B cell (primary cell): Measurements from ENCODE around the gene MDP1. TPM values are rescaled to one million over a fixed set of nuclear protein-coding genes. Genes with fewer than 3 reads are reported as not detected.

ENCODE experiments used
- ATAC-seq: fragments of 200-7000 bp; cut with Tn5 transposase; one replicate; pipeline ENCODE4 v1.10.0; 2021; ENCODE audit warnings: low read depth, mild to moderate bottlenecking, moderate number of reproducible peaks, moderate library complexity
- CTCF ChIA-PET: fragments of 350-600 bp; sonication (Branson Sonifier 250); formaldehyde crosslinking; loops from one replicate; lab custom pipeline; 2021; ENCODE audit warnings: antibody characterized with exemption, inconsistent platforms; lab: Charles Lee
- POLR2A ChIA-PET: fragments of 350-600 bp; sonication (Branson Sonifier 250); formaldehyde crosslinking; loops from one replicate; lab custom pipeline; 2021; ENCODE audit warnings: antibody characterized with exemption; lab: Charles Lee
- DNase-seq: peaks from one replicate; pipeline ENCODE4 v3.0.0; 2013
- H2AFZ ChIP-seq: 2 replicates; pipeline ENCODE4 v1.6.1; 2012; ENCODE audit warnings: mild to moderate bottlenecking, low read depth, low read length; ENCODE audit not compliant: insufficient read depth, poor library complexity, severe bottlenecking
- H3K27ac ChIP-seq, 2 donors: 1 replicate in 1 of 2; 2 replicates in 1 of 2; pipeline ENCODE4 v1.5.1; 2012 to 2013; ENCODE audit warnings: low read length in 2 of 2, mild to moderate bottlenecking in 2 of 2, moderate library complexity in 1 of 2
- H3K27me3 ChIP-seq, 4 experiments: fragments of 200-600 bp in 1 of 4; sonication (generic) in 1 of 4; replicated peaks in 1 of 4; 1 replicate in 2 of 4; 2 replicates in 2 of 4; pipeline versions ENCODE4 v1.6.1 to v1.7.0; 2013 to 2016; ENCODE audit warnings: low read length in 3 of 4, mild to moderate bottlenecking in 2 of 4, mixed read lengths in 1 of 4, moderate library complexity in 1 of 4; ENCODE audit not compliant: insufficient read depth in 4 of 4, control insufficient read depth in 3 of 4; ENCODE audit errors: control extremely low read depth in 1 of 4
- H3K36me3 ChIP-seq, 2 experiments: replicated peaks in 1 of 2; 1 replicate in 1 of 2; 2 replicates in 1 of 2; pipeline versions ENCODE4 v1.6.1 to v1.7.1; 2013; ENCODE audit warnings: low read length in 1 of 2; ENCODE audit not compliant: insufficient read depth in 2 of 2, control insufficient read depth in 1 of 2; ENCODE audit errors: control extremely low read depth in 1 of 2, extremely low read depth in 1 of 2
- H3K4me1 ChIP-seq, 2 donors: fragments of 200-600 bp in 1 of 2; sonication (generic) in 1 of 2; 1 replicate in 1 of 2; 2 replicates in 1 of 2; pipeline versions ENCODE4 v1.5.1 to v1.6.1; 2013 to 2017; ENCODE audit warnings: low read length in 2 of 2; ENCODE audit not compliant: control insufficient read depth in 2 of 2, insufficient read depth in 2 of 2
- H3K4me2 ChIP-seq: replicated peaks from 2 replicates; pipeline ENCODE3; 2012; ENCODE audit warnings: mild to moderate bottlenecking, low read depth, low read length; ENCODE audit not compliant: poor library complexity, severe bottlenecking
- H3K4me3 ChIP-seq, 5 experiments: fragments of 200-600 bp in 1 of 5; sonication (generic) in 1 of 5; 1 replicate in 3 of 5; 2 replicates in 2 of 5; pipeline versions ENCODE4 v1.5.1 to v1.7.0; 2011 to 2016; ENCODE audit warnings: low read length in 4 of 5, mild to moderate bottlenecking in 4 of 5, low read depth in 2 of 5, control low read depth in 1 of 5, moderate library complexity in 1 of 5; ENCODE audit not compliant: insufficient read depth in 1 of 5; ENCODE audit errors: control extremely low read depth in 1 of 5, extremely low read depth in 1 of 5
- H3K79me2 ChIP-seq: fragments of 200-600 bp; sonication (generic); one replicate; pipeline ENCODE4 v1.6.0; 2016; ENCODE audit warnings: low read length; ENCODE audit not compliant: control insufficient read depth, insufficient read depth
- H3K9ac ChIP-seq: fragments of 200-600 bp; sonication (generic); 2 replicates; pipeline ENCODE4 v1.6.1; 2017; ENCODE audit warnings: mild to moderate bottlenecking, low read length, moderate library complexity
- H3K9me3 ChIP-seq, 3 donors: one replicate each; pipeline versions ENCODE4 v1.6.1 to v1.7.1; 2013; ENCODE audit warnings: low read length in 2 of 3; ENCODE audit not compliant: control insufficient read depth in 2 of 3, insufficient read depth in 1 of 3; ENCODE audit errors: control extremely low read depth in 1 of 3
- H4K20me1 ChIP-seq: 2 replicates; pipeline ENCODE4 v1.6.0; 2012; ENCODE audit warnings: mild to moderate bottlenecking, low read length; ENCODE audit not compliant: insufficient read depth, control insufficient read depth, poor library complexity, severe bottlenecking
- H3K27ac Mint-ChIP-seq: one replicate; pipeline ENCODE4 v1.8.0; 2021; ENCODE audit warnings: mixed read lengths
- H3K27me3 Mint-ChIP-seq: one replicate; pipeline ENCODE4 v1.8.0; 2021; ENCODE audit warnings: mixed read lengths
- H3K4me1 Mint-ChIP-seq: one replicate; pipeline ENCODE4 v1.8.0; 2021; ENCODE audit warnings: mixed read lengths
- H3K4me3 Mint-ChIP-seq: one replicate; pipeline ENCODE4 v1.8.0; 2021; ENCODE audit warnings: mixed read lengths
- H3K9me3 Mint-ChIP-seq: one replicate; pipeline ENCODE4 v1.8.0; 2022; ENCODE audit warnings: mixed read lengths; ENCODE audit not compliant: insufficient read depth
- EZH2 ChIP-seq: IDR thresholded peaks from 2 replicates; pipeline ENCODE4 v1.6.1; 2012; ENCODE audit warnings: borderline replicate concordance, low read depth, mild to moderate bottlenecking, moderate library complexity, low read length; ENCODE audit not compliant: insufficient read depth, poor library complexity, severe bottlenecking
- WGBS: methylation state at CpG from one replicate; pipeline ENCODE4 v1.1.5; 2013; ENCODE audit warnings: missing lambda C conversion rate; ENCODE audit not compliant: insufficient coverage; 5-methylcytosine and 5-hydroxymethylcytosine counted together
- intact Hi-C: fragments of 100-400 bp; cut with micrococcal nuclease; formaldehyde crosslinking; loops from one replicate; pipeline ENCODE4 v1.10.0; 2022
- polyA plus RNA-seq: library from polyadenylated mRNA; depleted of rRNA; stranded (reverse); fragments of >200 nt; gene quantifications from 2 replicates; pipeline ENCODE4 v1.2.3, GENCODE V29; 2012
- total RNA-seq, 2 donors: library from RNA; stranded (reverse); fragments of 120-200 nt in 1 of 2; gene quantifications; 1 replicate in 1 of 2; 2 replicates in 1 of 2; pipeline versions ENCODE4 v1.2.3 to v1.2.4, GENCODE V29; 2013 to 2022
- TF ChIP-seq, protein P1 (sequence below): fragments of 200-600 bp; IDR thresholded peaks from one replicate; pipeline ENCODE4 v1.8.0; 2022; ENCODE audit warnings: antibody characterized with exemption, mild to moderate bottlenecking

Gene MDP1
- total and polyA plus RNA-seq, 2 donors (not counting 1 experiment from before 2014, with no cell fraction given) = 11.3 to 28.1 TPM

DNA sequence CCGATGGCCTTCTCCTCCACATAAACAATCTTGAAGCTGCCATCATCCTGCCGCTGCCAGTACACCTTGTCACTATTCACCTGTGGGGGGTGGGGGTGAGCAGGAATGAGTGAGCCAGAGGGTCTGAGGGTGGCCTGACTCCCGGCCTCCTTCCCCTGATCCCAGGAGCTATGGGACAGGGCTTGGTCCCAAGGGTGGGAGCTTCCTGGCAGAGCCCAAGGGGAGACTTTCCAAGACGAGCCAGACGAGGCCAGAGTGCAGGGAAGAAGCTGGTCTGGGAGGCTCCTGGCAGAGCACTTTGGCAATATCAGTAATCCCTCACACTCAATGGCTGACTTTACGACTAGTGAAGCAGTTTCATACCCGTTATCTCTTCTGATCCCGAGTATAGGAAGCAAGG, 39.6 kb upstream of the MDP1 start:
- no peak overlapping the region for H3K4me3 ChIP-seq
- no peaks in the 10 kb centered on the region for H4K20me1 ChIP-seq
- H3K27me3 Mint-ChIP-seq = no peaks in the 10 kb centered on the region
- WGBS = 97% methylated on average over 6 of the region's 8 CpGs
- no peaks in the 10 kb centered on the region for H3K27me3 ChIP-seq
- H3K9me3 ChIP-seq = no peaks in the 10 kb centered on the region
- ChIA-PET POLR2A (no interaction called here), CTCF (interaction anchor here (0.6 kb wide), 1 partner anchor 9 kb away, joined by 3 read pairs; no protein-coding TSS in a partner anchor)
- H3K4me2 ChIP-seq = no peak overlapping the region
- peaks cover 0 to 28% of the 10 kb centered on the region in 2 experiments for H3K36me3 ChIP-seq
- no peak for DNase-seq
- H3K27ac ChIP-seq = no peak overlapping the region
- TF ChIP-seq, protein P1, sequence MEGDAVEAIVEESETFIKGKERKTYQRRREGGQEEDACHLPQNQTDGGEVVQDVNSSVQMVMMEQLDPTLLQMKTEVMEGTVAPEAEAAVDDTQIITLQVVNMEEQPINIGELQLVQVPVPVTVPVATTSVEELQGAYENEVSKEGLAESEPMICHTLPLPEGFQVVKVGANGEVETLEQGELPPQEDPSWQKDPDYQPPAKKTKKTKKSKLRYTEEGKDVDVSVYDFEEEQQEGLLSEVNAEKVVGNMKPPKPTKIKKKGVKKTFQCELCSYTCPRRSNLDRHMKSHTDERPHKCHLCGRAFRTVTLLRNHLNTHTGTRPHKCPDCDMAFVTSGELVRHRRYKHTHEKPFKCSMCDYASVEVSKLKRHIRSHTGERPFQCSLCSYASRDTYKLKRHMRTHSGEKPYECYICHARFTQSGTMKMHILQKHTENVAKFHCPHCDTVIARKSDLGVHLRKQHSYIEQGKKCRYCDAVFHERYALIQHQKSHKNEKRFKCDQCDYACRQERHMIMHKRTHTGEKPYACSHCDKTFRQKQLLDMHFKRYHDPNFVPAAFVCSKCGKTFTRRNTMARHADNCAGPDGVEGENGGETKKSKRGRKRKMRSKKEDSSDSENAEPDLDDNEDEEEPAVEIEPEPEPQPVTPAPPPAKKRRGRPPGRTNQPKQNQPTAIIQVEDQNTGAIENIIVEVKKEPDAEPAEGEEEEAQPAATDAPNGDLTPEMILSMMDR = no peak
- TF ChIP-seq EZH2 = no peak
- no peak overlapping the region for H3K27ac Mint-ChIP-seq
- H3K9ac ChIP-seq = no peak overlapping the region
- no peaks in the 10 kb centered on the region for H3K4me1 Mint-ChIP-seq
- H3K4me1 ChIP-seq = no peaks in the 10 kb centered on the region
- ATAC-seq = no peak
- H2AFZ ChIP-seq = no peak overlapping the region
- H3K4me3 Mint-ChIP-seq = no peak overlapping the region
- intact Hi-C loops = no loop called here
- H3K79me2 ChIP-seq = no peaks in the 10 kb centered on the region
- no peaks in the 10 kb centered on the region for H3K9me3 Mint-ChIP-seq

DNA sequence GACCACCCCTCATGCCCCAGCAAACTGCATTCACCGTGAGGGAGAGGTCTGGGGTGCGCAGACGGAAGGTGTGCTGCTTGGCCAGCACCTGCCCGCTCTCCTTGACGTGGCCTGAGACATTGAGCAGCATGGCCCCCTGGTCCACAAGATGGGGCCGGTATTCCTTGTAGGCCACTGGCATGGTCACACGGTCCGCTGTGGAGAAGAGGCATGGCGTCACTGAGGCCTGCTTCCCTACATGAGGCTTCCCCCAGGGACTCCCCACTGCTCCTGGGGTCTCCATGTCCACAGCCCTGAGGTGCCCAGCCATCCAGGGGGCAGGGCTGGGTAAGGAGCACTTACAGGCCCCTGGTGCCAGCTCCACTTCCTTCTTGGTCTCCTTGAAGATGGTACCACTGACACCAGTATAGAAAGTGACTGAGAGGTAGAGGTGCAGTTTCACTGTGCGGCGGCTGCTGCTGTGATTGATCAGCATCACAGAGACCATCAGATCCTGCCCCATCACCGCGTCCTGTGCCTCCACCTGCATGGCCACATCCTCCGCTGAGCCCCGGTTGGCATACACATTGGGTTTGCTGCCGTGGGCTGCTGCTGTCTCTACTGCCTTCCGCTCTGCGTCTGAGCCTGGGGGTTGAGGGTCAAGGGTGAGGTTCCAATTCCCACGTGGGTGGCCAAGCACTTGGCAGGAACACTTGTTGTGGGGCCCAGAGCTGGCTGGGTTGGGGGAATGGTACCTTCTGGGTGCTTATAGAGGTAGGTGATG, 38.9 kb upstream of the MDP1 start:
- no peak overlapping the region for H2AFZ ChIP-seq
- H3K36me3 ChIP-seq = peaks cover 0 to 28% of the 10 kb centered on the region in 2 experiments
- Mint-ChIP-seq H3K27me3 (no peaks in the 10 kb centered on the region), H3K4me3 (no peak overlapping the region), H3K27ac (no peak overlapping the region), H3K9me3 (no peaks in the 10 kb centered on the region), H3K4me1 (no peaks in the 10 kb centered on the region)
- H3K4me2 ChIP-seq = no peak overlapping the region
- no peaks in the 10 kb centered on the region for H3K27me3 ChIP-seq
- WGBS = 99% methylated on average over 19 of the region's 19 CpGs
- H3K9me3 ChIP-seq = no peaks in the 10 kb centered on the region
- intact Hi-C loops = no loop called here
- DNase-seq (no peak), ATAC-seq (no peak)
- CTCF ChIA-PET = interaction anchor here (1.1 kb wide), 1 partner anchor 25 kb away, joined by 3 read pairs; no protein-coding TSS in a partner anchor
- no peaks in the 10 kb centered on the region for H3K4me1 ChIP-seq
- POLR2A ChIA-PET = no interaction called here
- H3K9ac ChIP-seq = no peak overlapping the region
- no peaks in the 10 kb centered on the region for H3K79me2 ChIP-seq
- TF ChIP-seq, protein P1 = no peak
- TF ChIP-seq EZH2 = no peak
- no peak overlapping the region for H3K4me3 ChIP-seq
- no peaks in the 10 kb centered on the region for H4K20me1 ChIP-seq
- H3K27ac ChIP-seq = no peak overlapping the region
